ENCODE data around the gene PPP2R1B. TPM values are rescaled to one million over a fixed set of nuclear protein-coding genes. Genes with fewer than 3 reads are reported as not detected.

PPP2R1B gene
- total and polyA plus RNA-seq, 7 donors: 9.0 to 17.8 (median 14.9) TPM

DNA sequence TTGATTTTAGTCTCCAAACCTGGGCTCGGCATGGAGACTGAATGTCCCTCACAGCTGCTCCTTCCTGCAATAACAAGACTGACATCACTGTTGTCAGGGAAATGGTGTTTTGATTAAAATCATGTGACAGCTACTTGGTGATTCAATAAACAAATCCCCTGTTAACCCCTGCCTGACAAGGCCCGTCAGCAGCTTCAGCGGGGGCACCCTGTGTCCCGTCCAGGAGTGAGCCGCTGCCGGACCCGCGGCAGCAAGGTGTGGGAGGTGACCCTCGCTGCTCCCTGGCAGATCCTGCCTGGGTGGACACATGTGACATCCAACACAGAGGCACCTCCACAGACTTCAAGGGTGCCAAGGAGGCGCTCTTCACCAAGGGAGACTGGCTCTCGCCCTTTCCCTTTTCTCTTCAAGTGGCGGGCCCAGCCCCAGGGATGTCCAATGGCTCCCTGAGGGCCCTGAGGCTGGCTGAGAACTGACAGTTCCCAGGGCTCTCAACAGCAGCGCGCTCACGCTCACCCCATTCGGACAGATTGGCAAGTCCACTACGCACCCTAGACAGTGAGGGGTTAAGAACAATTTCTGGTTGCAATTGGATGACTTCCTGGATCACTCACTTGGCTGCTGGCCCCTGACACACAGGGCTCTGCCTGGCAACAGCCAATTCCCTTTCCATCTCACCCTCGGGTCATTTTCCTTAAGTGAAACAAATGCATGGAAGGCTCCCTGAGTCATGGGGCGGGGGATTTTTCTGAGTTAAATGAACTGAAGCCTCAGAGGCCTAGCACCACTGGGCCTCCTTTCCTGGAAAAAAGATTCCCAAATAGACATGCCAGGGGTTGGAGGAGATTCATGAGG lies 30.7 kb downstream of the PPP2R1B start:
- H3K9me3 ChIP-seq: no peaks in the 10 kb centered on the region
- H3K36me3 ChIP-seq: peaks cover 0 to 7% (median 2%) of the 10 kb centered on the region in 4 donors
- H3K27ac ChIP-seq: peak overlapping the region; percentile 89 to 96 (median 92)
- peak; percentile 94 for DNase-seq
- no peaks in the 10 kb centered on the region for H3K27me3 ChIP-seq
- peaks cover 0 to 77% (median 73%) of the 10 kb centered on the region in 4 donors for H3K4me1 ChIP-seq
- WGBS, 2 donors: 62 to 70% methylated on average over 19 of the region's 19 CpGs
- H3K4me3 ChIP-seq: peak overlapping the region; percentile 23 to 40 (median 36)
- TF ChIP-seq POLR2A (IDR thresholded peaks at IDR 0.05) (no peak), EP300 (IDR thresholded peaks at IDR 0.05) (peak in 2 of 4 donors; percentile 44 to 68), POLR2AphosphoS5 (IDR thresholded peaks at IDR 0.05) (peak; percentile 70 to 87 (median 73))
- TF ChIP-seq, protein P1, sequence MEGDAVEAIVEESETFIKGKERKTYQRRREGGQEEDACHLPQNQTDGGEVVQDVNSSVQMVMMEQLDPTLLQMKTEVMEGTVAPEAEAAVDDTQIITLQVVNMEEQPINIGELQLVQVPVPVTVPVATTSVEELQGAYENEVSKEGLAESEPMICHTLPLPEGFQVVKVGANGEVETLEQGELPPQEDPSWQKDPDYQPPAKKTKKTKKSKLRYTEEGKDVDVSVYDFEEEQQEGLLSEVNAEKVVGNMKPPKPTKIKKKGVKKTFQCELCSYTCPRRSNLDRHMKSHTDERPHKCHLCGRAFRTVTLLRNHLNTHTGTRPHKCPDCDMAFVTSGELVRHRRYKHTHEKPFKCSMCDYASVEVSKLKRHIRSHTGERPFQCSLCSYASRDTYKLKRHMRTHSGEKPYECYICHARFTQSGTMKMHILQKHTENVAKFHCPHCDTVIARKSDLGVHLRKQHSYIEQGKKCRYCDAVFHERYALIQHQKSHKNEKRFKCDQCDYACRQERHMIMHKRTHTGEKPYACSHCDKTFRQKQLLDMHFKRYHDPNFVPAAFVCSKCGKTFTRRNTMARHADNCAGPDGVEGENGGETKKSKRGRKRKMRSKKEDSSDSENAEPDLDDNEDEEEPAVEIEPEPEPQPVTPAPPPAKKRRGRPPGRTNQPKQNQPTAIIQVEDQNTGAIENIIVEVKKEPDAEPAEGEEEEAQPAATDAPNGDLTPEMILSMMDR (IDR thresholded peaks at IDR 0.05): no peak
- intact Hi-C loops (cut with DNase I): no loop called here

DNA sequence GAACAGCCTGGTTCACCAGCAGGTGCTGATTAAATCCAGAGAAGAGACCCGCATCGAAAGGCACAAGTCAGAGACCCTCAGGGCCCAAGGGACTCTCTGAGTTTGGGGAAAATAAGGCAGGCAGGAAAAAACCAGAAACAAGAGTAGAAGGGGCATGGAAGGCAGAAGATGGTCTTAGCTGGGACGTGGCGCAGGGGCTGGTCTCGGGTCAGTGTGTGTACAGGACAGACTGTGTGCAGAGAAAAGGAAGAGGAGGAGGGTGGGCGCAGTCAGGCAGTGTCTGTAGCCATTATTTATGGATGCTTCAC lies 31.3 kb downstream of the PPP2R1B start:
- H3K27me3 ChIP-seq: no peaks in the 10 kb centered on the region
- H3K27ac ChIP-seq: peak overlapping the region; percentile 89 to 96 (median 92)
- H3K36me3 ChIP-seq: peaks cover 0 to 5% (median under 1%) of the 10 kb centered on the region in 4 donors
- peaks cover 0 to 80% (median 75%) of the 10 kb centered on the region in 4 donors for H3K4me1 ChIP-seq
- intact Hi-C loops (cut with DNase I): no loop called here
- peak overlapping the region in 2 of 4 donors; percentile 33 to 40 for H3K4me3 ChIP-seq
- DNase-seq: no peak
- WGBS, 2 donors: 66 to 78% methylated on average over 6 of the region's 6 CpGs
- H3K9me3 ChIP-seq: no peaks in the 10 kb centered on the region
- TF ChIP-seq EP300 (IDR thresholded peaks at IDR 0.05) (no peak), POLR2A (IDR thresholded peaks at IDR 0.05) (no peak), POLR2AphosphoS5 (IDR thresholded peaks at IDR 0.05) (no peak)
- TF ChIP-seq, protein P1 (IDR thresholded peaks at IDR 0.05): no peak

DNA sequence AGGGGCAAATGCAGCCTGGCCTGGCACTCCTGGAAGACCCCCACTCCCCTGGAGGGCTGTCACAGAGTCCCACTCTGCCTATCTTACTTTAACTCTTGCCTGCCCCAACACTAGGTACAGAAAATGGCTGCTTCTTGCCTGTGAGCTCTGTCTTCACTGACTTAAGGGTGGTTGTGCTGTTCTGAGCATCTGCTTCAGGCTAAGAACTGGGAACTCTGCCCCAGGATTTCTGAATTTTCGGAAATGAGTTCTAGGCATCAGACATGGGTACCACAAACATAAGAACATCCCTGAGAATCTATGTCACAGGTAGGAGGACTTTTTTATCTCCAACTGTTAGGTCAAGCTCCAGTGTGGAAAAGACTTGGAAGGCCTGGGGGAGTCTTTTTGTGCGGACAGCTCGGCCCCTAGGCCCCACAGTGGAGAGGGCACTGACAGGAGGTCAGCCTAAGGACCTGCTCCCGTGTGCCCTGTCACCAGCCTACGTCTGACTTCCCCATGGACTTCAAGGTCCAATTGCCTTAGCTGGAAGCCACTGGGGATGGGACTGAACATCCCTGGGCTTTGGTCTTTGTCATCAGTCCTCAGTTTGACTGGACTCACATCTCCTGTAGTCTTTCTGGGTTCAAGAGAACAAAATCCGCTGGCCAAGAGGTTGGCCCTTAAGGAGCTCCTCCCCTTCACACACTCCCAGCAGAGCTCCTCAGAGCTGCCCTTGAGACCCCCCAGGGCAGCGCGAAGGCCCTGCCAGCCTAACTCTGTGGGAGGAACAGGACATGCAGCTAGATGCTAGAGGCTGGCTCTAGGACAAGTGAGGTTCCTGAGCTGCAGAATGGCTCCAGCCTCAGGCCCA lies 31.9 kb downstream of the PPP2R1B start:
- WGBS, 2 donors: 79 to 86% methylated on average over 8 of the region's 8 CpGs
- Histone ChIP-seq H3K4me1 (peaks cover 0 to 85% (median 77%) of the 10 kb centered on the region in 4 donors), H3K27ac (peak overlapping the region; percentile 89 to 96 (median 92)), H3K9me3 (no peaks in the 10 kb centered on the region), H3K36me3 (peaks cover 0 to 5% (median 0%) of the 10 kb centered on the region in 4 donors), H3K4me3 (no peak overlapping the region), H3K27me3 (no peaks in the 10 kb centered on the region)
- intact Hi-C loops (cut with DNase I): no loop called here
- no peak for DNase-seq
- TF ChIP-seq EP300 (IDR thresholded peaks at IDR 0.05) (no peak), POLR2A (IDR thresholded peaks at IDR 0.05) (no peak), POLR2AphosphoS5 (IDR thresholded peaks at IDR 0.05) (no peak)
- TF ChIP-seq, protein P1 (IDR thresholded peaks at IDR 0.05): no peak

DNA sequence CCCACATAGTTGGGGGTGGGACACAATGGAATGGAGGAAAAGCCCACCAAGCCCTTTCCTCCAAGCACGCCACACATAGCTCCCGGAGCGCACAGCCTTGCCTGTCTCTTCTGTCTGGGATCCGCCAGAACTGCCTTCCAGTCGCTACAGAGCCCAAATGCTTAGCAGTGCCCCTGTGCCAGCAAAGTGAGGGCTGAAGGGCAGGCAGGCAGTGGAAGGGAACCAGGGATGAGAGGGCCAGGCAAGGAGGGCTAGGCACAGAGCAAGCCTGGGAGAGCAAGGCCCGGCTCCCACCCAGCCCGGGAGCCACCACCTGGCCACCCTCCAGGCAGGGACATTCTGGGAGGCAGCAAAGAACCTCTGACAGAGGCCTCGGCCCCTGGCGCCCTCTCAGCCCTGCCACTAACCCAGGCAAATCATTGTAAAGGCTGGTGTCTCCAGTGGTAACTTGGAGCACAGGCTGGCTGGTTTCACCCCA lies 32.5 kb downstream of the PPP2R1B start:
- WGBS, 2 donors: 81 to 85% methylated on average over 9 of the region's 9 CpGs

More for the DNA sequence above, 32.5 kb downstream of the PPP2R1B start:
- intact Hi-C loops (cut with DNase I): no loop called here
- Histone ChIP-seq H3K4me3 (peak overlapping the region in 1 of 4 donors; percentile 3), H3K4me1 (peaks cover 0 to 85% (median 77%) of the 10 kb centered on the region in 4 donors), H3K9me3 (no peaks in the 10 kb centered on the region), H3K27me3 (no peaks in the 10 kb centered on the region), H3K27ac (peak overlapping the region; percentile 89 to 96 (median 92)), H3K36me3 (peaks cover 0 to 5% (median 0%) of the 10 kb centered on the region in 4 donors)
- peak; percentile 73 for DNase-seq
- no peak for TF ChIP-seq EP300 (IDR thresholded peaks at IDR 0.05)
- no peak for TF ChIP-seq POLR2A (IDR thresholded peaks at IDR 0.05)
- TF ChIP-seq, protein P1 (IDR thresholded peaks at IDR 0.05): no peak
- TF ChIP-seq POLR2AphosphoS5 (IDR thresholded peaks at IDR 0.05): peak in 1 of 4 donors; percentile 2
